ENCODE measurements around the gene UCHL3. TPM values are rescaled to one million over a fixed set of nuclear protein-coding genes. Genes with fewer than 3 reads are reported as not detected.

Gene UCHL3
- total and polyA plus RNA-seq, 9 of the 15 experiments (the other 6 are each of a cell fraction or from before 2014, with no cell fraction given) = 42.2 to 112 (median 85.4) TPM

GRCh38 chr13:75566658-75567057 lies 17.1 kb downstream of the UCHL3 start (continued):
- TF ChIP-seq DLX4 (CRISPR knock-in tag; IDR thresholded peaks at IDR 0.05) = no peak
- TF ChIP-seq FUS (optimal IDR thresholded peaks at IDR 0.05; ENCODE audit: low read depth, low read length) = no peak
- peak in 1 of 3 experiments; percentile 33; a peak in 1 of 6 replicates for TF ChIP-seq CTCF (IDR thresholded peaks at IDR 0.05 in 2 of 3, conservative IDR thresholded peaks at IDR 0.05 in 1 of 3; ENCODE audit: insufficient read depth in 2 of 3, low read depth in 1 of 3, low read length in 3 of 3)
- TF ChIP-seq ZNF277 (CRISPR knock-in tag; IDR thresholded peaks at IDR 0.05; ENCODE audit: borderline replicate concordance) = no peak
- no peak for TF ChIP-seq MAFF (IDR thresholded peaks at IDR 0.05; ENCODE audit: low read length)
- no peak for TF ChIP-seq MTA2 (IDR thresholded peaks at IDR 0.05; ENCODE audit: low read depth)

- no peak overlapping the region for H3K4me2 ChIP-seq (ENCODE audit: insufficient read depth, low read length)
- H3K9ac ChIP-seq (ENCODE audit: insufficient read depth in 1 of 2, low read depth in 2 of 2, low read length in 2 of 2) = no peak overlapping the region
- H3K4me1 ChIP-seq (replicated peaks in 1 of 2; ENCODE audit: control insufficient read depth in 2 of 2, insufficient read depth in 2 of 2, low read length in 2 of 2) = no peaks in the 10 kb centered on the region; a peak in 1 of 5 replicates
- no peaks in the 10 kb centered on the region for H4K20me1 ChIP-seq (replicated peaks; ENCODE audit: control insufficient read depth, insufficient read depth, low read length)
- 67% methylated on average over 1 of the region's 1 CpG for WGBS (ENCODE audit: insufficient coverage, low coverage, missing lambda C conversion rate)
- TF ChIP-seq DDX20 (tag; IDR thresholded peaks at IDR 0.05; ENCODE audit: low read depth) (no peak), ZNF197 (CRISPR knock-in tag; IDR thresholded peaks at IDR 0.05; ENCODE audit: low read depth) (no peak), JUN (IDR thresholded peaks at IDR 0.05; ENCODE audit: borderline replicate concordance, low read depth, low read length) (no peak), JUN (CRISPR knock-in tag; IDR thresholded peaks at IDR 0.05; ENCODE audit: borderline replicate concordance) (no peak), MNT (conservative IDR thresholded peaks at IDR 0.05) (no peak), CHAMP1 (IDR thresholded peaks at IDR 0.05) (no peak)
- no peak overlapping the region for H2AFZ ChIP-seq (ENCODE audit: low read depth, low read length)
- ChIA-PET POLR2A (no interaction called here), CTCF (ENCODE audit: low intra/inter-chr PET ratio) (interaction anchor here (0.6 kb wide), 1 partner anchor 19 kb away, joined by 4 read pairs; no protein-coding TSS in a partner anchor)
- no peaks in the 10 kb centered on the region for H3K79me2 ChIP-seq (ENCODE audit: control insufficient read depth, insufficient read depth, low read length)
- no peak overlapping the region for H3K4me3 ChIP-seq
- H3K36me3 ChIP-seq (ENCODE audit: control insufficient read depth, insufficient read depth, low read length) = peaks cover 61% of the 10 kb centered on the region
- no peak for ATAC-seq
- no peak overlapping the region for H3K27ac ChIP-seq (ENCODE audit: extremely low read depth, low read depth, low read length)
- FAIRE-seq = no peak
- no peaks in the 10 kb centered on the region for H3K27me3 ChIP-seq (ENCODE audit: control insufficient read depth in 2 of 2, insufficient read depth in 2 of 2, low read length in 2 of 2)
- in situ Hi-C loops (cut with MboI) = no loop called here
- no peaks in the 10 kb centered on the region for H3K9me1 ChIP-seq (ENCODE audit: control insufficient read depth, insufficient read depth, low read length)
- no peaks in the 10 kb centered on the region for H3K9me3 ChIP-seq (replicated peaks; ENCODE audit: control insufficient read depth, insufficient read depth, low read depth, low read length)
- no TSS peak for BruUV-seq (replicated peaks)
- intact Hi-C loops (cut with micrococcal nuclease) = no loop called here
- DNase-seq (ENCODE audit: extremely low read depth in 1 of 4, low spot score in 3 of 4) = no peak
These were observed 20.0 kb downstream of the UCHL3 start for GRCh38 chr13:75569576-75569975.

Data from K562 (cell line).